A172 (cell line): ENCODE measurements around the gene PCAT6. TPM values are rescaled to one million over a fixed set of nuclear protein-coding genes. Genes with fewer than 3 reads are reported as not detected.

ENCODE experiments used
- DNase-seq: peaks from one replicate; pipeline ENCODE4 v3.0.0-alpha.2; 2015; ENCODE audit warnings: low spot score
- total RNA-seq: library from RNA; depleted of rRNA; stranded (reverse); fragments of >200 nt; shearing (Covaris generic); gene quantifications from 2 replicates; pipeline ENCODE4 v1.2.3, GENCODE V29; 2014; rRNA removed

The PCAT6 gene
- total RNA-seq, 1 experiment from 2014 or later = not detected

- no peak for DNase-seq
Observed at GRCh38 chr1:202848191-202848542, 37.4 kb downstream of the PCAT6 start.

GRCh38 chr1:202850593-202851362 is 40.0 kb downstream of the PCAT6 start:
- no peak for DNase-seq

GRCh38 chr1:202852163-202852904 is 41.6 kb downstream of the PCAT6 start:
- peak; percentile 77 for DNase-seq

GRCh38 chr1:202854787-202855186 is 44.0 kb downstream of the PCAT6 start:
- no peak for DNase-seq

GRCh38 chr1:202856014-202856413 is 45.3 kb downstream of the PCAT6 start:
- no peak for DNase-seq

GRCh38 chr1:202857136-202857610 is 46.4 kb downstream of the PCAT6 start:
- no peak for DNase-seq

GRCh38 chr1:202858331-202858730 is 47.6 kb downstream of the PCAT6 start:
- no peak for DNase-seq

GRCh38 chr1:202858789-202859414 is 48.1 kb downstream of the PCAT6 start:
- no peak for DNase-seq

- peak; percentile 59 for DNase-seq
Observed at GRCh38 chr1:202860744-202861419, 50.1 kb downstream of the PCAT6 start.

Other genes starting within 250 kb of the PCAT6 start
- gene SYT2, start 100.5 kb upstream of the PCAT6 start, total RNA-seq = not detected in 2 replicates
- gene KDM5B, start 2.5 kb upstream of the PCAT6 start, total RNA-seq = 58.6 and 59.2 TPM in 2 replicates
- 12.2 and 16.8 TPM in 2 replicates for gene RABIF, start 78.2 kb downstream of the PCAT6 start, total RNA-seq
- 38.8 and 43.0 TPM in 2 replicates for gene KLHL12, start 116.3 kb downstream of the PCAT6 start, total RNA-seq
- gene ADIPOR1, start 147.4 kb downstream of the PCAT6 start, total RNA-seq = 121 and 125 TPM in 2 replicates
- 71.5 and 72.0 TPM in 2 replicates for gene CYB5R1, start 156.3 kb downstream of the PCAT6 start, total RNA-seq
- gene TMEM183A, start 196.4 kb downstream of the PCAT6 start, total RNA-seq = 108 and 128 TPM in 2 replicates
- gene PPFIA4, start 215.5 kb downstream of the PCAT6 start, total RNA-seq = 2.3 and 6.6 TPM in 2 replicates